Hindlimb muscle (tissue), 1 donor: ENCODE measurements around the gene LEFTY2. TPM values are rescaled to one million over a fixed set of nuclear protein-coding genes. Genes with fewer than 3 reads are reported as not detected.
A peak's percentile ranks its signal among the peaks of the same experiment; 100 is the strongest.
"Not testable (repeated sequence)": the region's sequence is repeated elsewhere in the genome, so short reads cannot be mapped to it uniquely, and the experiment has no call there.

Experiments used
- DNase-seq: peaks from one replicate; pipeline ENCODE4 v3.0.0-alpha.2; 2013
- polyA plus RNA-seq: library from polyadenylated mRNA; unstranded; fragments of 120-200 nt; gene quantifications from one replicate; pipeline ENCODE4 v1.2.1, GENCODE V29; 2013; ENCODE audit not compliant: insufficient read length

Gene LEFTY2
- polyA plus RNA-seq, 1 donor: 3.3 TPM

DNA sequence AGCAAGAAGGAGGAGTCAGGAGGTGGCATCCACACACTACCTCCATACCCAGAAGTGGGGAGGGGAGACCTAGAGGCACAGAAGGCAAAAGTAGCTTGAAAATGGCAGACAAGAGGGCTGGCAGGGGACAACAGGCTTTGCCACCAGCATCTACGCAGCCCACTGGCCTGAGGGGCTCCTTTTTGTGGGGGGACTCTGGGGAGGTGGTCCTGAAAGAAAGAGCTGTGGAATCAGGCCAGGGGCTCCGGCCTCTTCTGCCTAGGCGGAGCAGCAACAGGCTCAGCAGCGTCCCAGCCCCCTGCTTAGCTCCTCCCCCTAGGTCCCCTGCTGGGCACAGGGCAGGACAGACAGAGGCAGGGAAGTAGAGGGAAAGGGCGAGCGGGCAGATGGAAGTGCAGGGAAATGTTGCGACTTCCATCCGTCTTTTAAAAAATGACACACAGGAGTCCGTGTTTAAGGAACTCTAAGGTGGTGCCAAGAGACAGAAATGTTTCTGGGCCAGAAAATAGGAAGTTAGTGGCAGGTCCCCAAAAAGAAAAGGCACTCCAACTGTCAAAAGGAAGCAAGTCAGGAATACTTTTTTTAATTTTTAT, 10.0 kb upstream of the LEFTY2 start:
- DNase-seq: no peak

GRCh38 chr1:225949041-225949440, 8.0 kb upstream of the LEFTY2 start:
- DNase-seq: no peak

- no peak for DNase-seq
Observed at GRCh38 chr1:225946803-225947202, 5.8 kb upstream of the LEFTY2 start.

DNA sequence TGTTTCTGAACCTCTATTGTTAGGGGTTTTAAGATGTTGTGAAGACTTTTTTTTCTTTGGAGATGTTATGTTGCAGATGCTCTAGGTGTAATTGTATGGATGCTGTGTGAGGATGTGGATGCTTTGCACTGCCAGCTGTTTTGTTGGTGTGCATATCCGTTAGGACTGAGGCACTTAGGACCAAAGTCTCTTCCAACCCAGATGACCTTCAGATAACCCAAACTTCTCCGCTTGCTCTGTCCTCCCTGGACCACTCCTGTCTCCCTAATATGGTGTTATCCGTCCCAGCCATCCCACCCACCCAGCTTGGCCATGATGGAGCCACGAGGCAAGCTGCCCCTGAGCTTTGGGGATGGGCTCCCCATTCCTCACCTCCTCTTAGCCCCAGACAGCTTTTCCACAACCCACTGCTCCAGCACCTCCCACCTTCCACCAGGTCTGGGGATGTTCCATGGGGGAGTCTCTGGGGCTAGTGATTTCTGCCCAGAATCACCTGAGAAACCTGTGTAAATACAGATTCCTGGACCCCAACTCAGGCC, 5.1 kb upstream of the LEFTY2 start:
- no peak for DNase-seq

- DNase-seq: no peak
Observed at GRCh38 chr1:225945564-225945963, 4.5 kb upstream of the LEFTY2 start.

DNA sequence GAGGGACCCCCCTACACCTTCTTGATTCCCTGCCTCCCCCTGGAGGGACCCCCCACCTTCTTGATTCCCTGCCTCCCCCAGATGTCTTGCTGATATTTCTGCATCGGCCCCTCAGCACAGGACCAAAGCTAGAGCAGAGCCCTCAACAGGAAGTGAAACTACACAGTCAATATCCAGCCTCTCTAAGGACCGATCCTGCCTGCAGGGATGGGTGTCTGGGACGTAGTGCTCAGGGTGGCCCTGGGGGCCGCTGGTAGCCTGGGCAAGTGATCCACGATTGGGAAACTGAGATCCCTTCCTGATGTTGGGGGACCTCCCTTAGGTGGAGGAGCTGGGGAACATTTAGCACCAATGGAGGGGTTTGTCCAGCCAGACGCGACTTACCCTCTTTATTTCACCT, 3.9 kb upstream of the LEFTY2 start:
- no peak for DNase-seq

- DNase-seq: no peak
Observed at GRCh38 chr1:225944387-225944786, 3.4 kb upstream of the LEFTY2 start.

DNA sequence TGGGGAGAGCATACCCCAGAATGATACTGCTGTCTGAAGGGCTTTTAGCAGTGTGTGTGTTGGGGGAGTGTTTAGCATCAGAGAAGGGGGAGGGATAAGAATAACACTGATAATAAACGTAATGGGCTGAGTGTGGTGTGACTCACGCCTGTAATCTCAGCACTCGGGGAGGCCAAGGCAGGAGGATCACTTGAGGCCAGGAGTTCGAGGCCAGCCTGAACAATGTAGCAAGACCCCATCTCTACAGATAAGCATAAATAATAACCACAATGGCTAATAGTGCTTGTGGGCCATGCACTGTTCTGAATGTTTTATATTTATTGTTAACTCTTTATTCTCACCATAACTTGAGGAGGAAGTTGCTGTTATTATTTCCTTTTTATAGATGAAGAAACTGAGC, 2.6 kb upstream of the LEFTY2 start:
- DNase-seq: no peak

DNA sequence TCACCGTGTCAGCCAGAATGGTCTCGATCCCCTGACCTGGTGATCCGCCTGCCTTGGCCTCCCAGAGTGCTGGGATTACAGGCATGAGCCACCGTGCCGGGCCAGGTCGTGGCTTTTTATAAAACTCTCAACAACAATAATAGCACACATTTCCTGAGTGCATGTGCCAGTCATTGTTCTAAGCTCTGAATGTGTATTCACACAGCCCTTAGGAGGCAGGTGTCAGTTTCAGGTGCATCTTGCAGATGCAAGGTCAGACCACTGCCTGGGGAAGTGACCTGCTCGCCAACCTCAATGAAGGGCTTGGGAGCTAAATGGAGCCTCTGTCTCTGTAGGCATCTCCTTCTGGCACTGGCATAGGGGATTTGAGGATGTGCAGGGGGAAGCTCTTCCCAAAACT, 1.6 kb upstream of the LEFTY2 start:
- DNase-seq: no peak

- DNase-seq: no peak
Observed at GRCh38 chr1:225941942-225942222, 862 bp upstream of the LEFTY2 start.

GRCh38 chr1:225940385-225941151, 452 bp downstream of the LEFTY2 start:
- DNase-seq: peak; percentile 58

- DNase-seq: not testable (repeated sequence)
Observed at GRCh38 chr1:225939939-225940310, 1.1 kb downstream of the LEFTY2 start.

DNA sequence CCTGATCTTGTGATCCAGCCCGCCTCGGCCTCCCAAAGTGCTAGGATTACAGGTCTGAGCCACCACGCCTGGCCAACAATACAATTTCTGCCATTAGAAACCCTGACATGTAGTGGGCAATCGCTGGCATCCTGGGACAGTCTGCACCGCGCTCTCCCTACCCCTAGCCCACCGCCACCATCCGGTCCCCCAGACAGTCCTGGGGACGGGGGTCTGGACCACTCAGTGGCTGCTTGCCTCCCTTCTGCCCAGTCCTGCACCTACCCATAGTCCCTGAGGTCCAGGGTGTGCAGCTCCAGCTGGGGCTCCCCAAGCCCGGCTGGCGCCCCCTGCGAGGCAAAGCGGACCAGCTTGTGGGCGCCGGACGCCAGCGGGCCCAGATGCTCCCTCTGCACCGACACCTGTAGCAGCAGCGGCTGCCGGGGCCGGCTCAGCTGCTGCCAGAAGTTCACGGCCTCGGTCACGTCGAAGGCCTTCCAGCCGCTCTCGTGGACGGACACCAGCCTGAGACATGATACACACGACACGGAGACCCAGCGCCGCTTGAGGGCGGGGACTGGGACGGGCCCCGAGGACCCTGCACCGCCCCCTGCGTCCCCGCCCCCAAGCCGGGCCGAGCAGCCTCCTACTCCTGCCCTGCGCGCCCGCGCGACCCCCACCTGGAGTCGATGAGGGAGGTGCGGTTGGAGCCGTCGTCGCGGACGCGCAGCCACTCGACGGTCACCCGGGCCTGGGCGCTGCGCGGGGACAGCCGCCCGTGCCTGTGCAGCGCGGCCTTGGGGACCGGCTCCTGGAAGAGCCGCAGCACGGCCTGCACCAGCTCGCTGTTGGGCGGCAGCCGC, 1.7 kb downstream of the LEFTY2 start:
- DNase-seq: not testable (repeated sequence)

- DNase-seq: no peak
Observed at GRCh38 chr1:225937048-225937968, 3.7 kb downstream of the LEFTY2 start.

DNA sequence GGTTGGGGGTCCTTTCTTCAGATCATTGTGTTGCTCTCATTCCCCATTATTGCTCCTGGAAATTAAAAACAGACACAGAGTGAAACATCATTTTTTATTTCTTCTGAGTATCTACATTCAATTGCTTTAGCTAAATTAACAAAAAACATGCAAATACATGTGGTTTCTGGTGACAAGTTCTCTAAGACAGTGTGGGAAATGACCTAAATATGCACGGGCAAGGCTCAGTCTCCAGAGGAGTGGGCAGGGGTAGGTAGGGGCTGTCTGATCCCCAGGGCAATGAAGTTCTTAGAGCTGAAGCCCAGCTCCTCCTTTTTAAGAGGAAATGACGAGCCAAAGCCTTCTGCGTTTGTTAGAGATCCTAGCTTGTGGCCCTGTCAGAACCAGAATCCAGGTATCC, 4.5 kb downstream of the LEFTY2 start:
- no peak for DNase-seq

- DNase-seq: not testable (repeated sequence)
Observed at GRCh38 chr1:225936086-225936485, 4.9 kb downstream of the LEFTY2 start.

DNA sequence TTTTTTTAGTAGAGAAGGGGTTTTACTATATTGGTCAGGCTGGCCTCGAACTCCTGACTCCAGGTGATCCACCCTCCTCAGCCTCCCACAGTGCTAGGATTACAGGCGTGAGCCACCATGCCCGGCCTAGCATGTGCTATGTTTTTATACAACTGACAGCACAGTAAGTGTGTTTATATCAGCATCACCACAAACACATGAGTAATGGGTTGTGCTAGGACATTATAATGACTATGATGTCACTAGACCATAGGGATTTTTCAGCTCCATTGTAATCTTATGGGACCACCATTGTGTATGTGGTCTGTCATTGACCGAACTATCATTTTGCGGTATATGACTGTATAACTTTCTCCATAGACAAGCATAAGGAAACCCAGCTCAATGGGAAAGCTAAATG, 6.3 kb downstream of the LEFTY2 start:
- no peak for DNase-seq

GRCh38 chr1:225933072-225933471, 7.9 kb downstream of the LEFTY2 start:
- DNase-seq: no peak

- no peak for DNase-seq
Observed at GRCh38 chr1:225931270-225932136, 9.5 kb downstream of the LEFTY2 start.

DNA sequence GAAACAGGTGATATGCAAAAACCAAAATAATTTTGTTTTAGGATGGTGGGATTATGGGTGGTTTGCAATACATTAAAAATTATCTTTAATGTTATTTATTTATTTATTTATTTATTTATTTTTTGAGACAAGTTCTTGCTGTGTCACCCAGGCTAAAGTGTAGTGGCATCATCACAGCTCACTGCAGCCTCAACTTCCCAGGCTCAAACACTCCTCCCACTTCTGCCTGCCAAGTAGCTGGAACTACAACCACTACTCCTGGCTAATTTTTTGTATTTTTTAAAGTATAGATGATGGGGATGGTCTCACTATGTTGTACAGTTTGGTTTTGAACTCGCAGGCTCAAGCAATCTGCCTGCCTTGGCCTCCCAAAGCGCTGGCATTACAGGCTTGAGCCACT, 10.5 kb downstream of the LEFTY2 start:
- no peak for DNase-seq

DNA sequence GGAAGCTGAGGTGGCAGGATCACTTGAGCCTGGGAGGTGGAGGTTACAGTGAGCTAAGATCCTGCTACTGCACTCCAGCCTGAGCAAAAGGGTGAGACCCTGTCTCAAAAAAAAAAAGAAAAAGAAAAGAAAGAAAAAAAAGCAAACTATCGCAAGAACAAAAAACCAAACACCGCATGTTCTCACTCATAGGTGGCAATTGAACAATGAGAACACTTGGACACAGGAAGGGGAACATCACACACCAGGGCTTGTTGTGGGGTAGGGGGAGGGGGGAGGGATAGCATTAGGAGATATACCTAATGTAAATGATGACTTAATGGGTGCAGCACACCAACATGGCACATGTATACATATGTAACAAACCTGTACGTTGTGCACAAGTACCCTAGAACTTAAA, 11.6 kb downstream of the LEFTY2 start:
- not testable (repeated sequence) for DNase-seq
